Superior temporal gyrus (tissue), 1 donor: ENCODE data around the gene SLIT1.

Experiments used
- DNase-seq: peaks from one replicate; pipeline ENCODE4 v3.0.0-alpha.2; 2016; ENCODE audit errors: extremely low spot score

SLIT1 gene

DNA sequence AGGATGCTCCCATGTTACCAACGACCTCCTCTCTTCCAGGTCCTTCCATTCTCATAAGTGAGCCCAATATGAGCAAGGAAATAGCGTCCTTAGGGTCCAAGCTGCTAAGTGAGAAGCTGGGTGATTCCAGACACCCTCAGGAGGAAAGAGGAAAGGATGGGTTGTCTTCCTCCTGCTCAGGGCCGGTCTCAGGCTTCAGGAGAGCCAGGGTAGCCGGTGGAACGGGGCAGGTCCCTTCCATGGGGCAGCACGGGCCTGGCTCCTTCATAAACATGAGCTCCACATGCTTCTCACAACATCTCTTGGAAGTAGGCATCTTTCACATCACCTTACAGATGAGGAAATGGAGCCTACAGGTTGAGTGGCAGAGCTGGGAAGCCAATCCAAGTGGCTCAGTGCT, 12.7 kb downstream of the SLIT1 start:
- DNase-seq, result no peak

DNA sequence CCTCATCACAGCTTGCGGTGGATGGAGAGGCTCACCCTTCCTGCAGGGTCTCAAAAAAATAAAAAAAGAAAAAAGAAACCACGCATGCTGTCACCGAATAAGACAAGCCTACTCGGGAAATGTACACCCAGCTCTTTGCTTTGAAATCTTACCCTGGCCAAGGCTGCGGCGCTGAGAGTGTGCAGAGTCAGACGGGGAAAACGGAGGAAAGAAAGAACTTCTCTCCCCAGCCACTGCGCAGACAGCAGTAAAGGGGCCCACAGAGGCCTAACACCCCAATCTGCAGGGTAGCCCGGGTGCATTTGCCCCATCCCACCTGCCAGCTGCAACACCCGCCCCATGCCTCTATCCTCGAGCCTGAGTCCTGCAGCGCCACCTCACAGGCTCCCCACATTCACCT, 14.8 kb downstream of the SLIT1 start:
- DNase-seq, result no peak

DNA sequence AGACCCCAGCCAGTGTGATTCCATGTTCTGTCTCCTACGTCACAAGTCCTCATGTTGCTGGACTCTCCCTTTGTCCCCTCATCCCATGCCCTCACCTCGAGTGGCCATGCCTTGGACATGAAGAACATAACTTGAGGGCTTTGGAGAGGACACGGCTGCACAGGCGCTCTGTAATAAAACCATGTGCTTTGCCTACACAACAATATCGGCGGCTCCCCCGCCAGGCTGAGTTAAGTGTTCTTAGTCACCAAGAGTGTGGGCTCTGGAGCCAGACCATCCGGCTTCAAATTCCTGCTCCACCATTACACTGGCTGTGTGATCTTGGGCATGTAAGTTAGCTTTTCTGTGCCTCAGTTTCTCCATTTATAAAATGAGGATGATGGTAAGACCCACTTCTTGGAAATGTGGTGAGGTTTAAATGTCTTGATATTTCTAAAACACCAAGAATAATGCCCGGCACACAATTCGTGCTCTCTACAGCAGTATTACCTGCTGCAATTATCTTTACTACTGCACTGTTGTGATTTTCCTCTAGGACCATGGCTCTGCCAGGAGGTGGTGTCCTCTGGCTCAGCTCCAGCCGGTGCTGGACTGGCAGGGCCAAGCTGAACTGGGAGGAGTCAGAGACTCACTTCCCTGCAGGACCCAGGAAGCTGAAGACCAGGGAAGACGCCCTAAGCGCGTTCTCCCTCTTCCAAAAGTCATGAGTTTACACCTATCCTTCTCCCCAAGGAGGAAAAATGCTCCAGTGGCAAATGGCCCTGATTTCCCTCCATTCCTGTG, 15.7 kb downstream of the SLIT1 start:
- no peak for DNase-seq

DNA sequence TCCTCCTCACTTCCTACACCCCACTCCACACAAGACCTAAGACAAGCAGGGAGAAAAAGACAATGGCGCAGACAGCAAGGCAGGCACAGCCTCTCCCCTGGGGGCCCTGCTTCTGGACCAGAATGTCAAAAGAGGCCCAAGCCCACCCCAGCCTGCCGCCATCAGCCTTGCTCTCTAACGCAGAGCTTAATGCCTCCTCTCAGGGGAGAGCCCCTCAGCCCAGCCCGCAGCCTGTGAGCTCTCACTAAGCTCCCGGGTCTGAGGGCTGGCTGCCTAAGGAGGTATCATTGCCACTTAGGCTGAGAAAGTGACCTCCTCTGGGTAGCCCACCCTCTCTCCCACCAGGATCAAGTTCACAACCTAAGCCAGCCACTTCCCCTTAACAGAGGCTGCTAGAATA, 16.7 kb downstream of the SLIT1 start:
- DNase-seq, result no peak

DNA sequence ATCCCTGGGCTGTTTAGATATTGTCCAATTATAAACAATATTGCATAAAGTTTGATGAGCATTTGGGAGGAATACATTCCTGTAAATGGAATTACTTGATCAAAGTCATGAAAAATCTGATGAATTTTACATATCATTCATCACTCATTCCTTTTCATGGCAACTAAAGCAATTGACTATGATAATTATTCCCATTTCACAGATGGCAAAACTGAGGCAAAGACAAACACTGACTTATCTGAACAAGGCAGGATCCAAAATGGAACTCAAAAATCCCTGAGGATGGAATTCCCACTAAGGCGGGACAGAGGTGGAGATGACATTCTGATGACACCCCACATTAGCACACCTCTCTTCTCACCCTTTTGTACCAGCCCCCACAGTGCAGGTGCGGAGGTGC, 17.1 kb downstream of the SLIT1 start:
- no peak for DNase-seq

DNA sequence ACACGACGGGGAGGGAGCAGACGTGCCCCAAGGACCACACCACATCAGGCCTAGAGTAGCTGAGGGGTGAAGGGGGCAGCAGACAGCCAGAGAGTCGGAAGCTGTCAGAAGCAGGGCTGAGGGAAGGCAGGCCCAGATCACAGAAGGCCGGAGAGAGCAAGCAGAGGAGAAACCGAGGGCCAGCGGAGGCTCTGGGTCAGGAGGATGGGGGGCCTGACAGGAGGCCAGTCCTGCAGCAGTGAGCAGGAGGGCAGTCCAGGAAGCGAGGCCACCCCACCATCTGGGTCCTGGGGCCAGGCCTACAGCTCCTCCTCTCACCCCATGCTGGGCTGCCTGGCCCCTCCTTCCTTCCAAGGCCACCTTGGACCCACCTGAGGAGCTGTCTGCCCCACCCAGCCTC, 20.3 kb downstream of the SLIT1 start:
- no peak for DNase-seq

DNA sequence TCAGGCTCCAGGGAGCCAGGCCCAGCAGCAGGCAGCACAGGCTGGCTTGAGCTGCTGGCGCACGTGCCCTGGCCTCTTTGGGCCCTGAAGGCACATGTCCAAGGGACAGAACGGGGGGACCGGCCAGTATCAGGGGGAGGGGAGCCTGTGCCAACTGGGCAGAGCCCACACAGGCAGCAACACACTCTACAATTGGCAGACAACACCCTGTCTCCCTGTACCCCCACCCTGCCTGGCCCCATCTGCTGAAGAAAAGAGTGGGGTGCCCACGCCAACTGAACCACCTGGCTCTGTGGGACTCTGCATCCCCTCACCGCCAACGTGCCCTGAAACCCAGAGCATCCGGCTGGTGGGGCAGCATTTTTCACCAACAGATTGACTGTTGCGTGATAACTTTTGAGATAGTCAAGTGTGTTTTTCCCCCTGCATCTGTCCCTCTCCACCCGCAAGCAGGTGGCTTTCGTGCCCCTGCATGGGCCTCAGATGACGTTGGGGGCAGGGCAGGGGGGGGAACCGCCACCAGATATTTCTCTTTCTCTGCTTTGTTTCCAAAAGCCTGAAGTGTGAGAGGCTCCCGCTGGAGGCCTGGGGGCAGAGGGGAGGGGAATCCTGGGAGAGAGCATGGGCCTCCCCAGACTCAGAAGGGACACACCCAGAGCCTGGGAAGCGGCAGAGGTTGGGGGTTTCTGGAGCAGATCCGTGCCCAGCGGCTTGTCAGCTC, 21.8 kb downstream of the SLIT1 start:
- no peak for DNase-seq

DNA sequence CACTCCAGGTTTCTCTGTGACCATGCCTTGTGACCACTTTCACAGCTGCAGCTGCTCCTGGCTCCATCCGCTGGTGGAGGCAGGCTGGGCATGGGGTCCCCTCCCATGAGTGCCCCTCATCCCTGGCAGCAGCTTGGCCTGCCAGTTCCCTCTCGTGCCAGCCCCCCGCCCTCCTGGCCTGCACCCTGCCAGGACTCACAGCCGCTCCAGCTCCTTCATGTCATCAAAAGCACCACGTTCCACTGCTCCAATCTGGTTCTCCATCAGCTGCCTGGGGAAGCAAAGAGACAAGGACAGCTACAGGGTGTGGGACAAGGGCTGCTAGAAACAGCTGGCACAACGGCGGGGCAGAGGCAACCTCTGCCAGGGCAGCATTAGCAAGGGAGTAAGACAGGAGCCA, 22.6 kb downstream of the SLIT1 start:
- DNase-seq, result no peak

DNA sequence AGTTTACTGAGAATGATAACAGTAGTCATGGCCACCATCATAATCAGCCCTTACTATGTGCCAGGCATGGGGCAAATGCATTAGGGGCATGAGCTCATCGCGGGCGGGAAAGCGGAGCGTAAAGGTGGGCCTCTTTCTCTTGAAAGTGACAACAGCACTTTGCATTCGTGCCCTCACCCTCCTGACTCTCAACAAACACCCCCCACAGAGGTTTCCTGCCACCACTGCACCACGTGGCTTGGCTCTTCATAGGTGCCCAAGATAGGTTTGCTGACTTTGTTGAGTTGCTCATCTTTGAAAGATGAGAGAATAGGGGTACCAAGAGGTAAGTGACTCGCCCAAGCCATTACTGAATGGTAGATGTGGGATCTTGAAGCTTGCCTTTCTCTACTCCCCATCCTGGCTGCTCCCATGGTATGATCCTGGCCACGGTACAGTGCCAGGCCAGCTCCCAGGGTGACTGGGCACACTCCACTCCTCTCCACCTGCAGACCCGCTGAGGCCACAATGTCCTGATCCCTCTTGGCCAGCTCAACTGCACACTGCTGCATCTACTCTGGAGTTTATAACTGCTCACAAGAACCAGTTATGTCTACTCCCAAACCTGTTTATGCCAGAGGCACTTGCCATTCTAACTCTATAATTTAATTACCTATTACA, 26.0 kb downstream of the SLIT1 start:
- DNase-seq, result no peak

DNA sequence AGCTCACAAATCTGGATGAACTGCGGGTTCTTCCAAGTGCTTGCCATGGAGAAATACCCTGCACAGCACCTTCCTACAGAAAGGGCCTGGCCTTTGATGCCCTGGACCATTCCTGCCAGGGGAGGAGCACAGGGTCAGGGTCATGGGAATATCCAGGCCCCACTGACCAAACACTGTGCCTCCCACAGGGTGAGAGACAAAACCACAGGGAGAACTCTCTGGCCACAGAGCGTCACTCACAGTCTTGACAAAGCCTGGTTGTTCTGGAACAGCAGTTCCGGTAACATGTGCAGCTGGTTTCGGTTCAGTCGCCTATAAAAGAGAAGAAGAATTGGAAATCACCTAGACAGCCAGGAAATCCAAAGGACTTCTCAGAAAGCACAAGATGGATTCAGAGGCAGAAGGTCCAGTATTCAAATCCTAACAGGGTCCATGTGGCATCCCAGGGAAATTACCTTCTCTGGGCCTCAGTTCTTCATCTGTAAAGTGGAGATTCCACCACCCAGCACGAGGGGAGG, 28.1 kb downstream of the SLIT1 start:
- DNase-seq, result no peak

DNA sequence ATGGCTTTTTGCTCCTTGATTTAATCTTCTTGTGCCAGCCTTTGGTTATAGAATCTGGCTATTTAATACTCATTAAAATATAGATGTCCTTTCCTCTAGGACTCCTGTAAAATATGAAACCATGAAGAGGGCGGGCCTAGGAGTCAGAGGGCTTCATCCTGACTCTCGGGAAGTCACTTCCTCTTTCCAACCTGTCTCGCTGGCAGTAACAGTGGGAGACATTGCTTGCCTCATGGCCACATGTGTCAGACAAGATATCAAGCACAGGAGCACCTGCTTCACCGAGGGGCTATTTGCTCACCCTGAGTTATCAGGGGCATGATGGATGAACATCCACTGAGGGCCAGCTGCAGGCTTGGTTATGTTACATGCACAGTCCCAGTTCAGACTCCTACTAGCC, 31.0 kb downstream of the SLIT1 start:
- no peak for DNase-seq

DNA sequence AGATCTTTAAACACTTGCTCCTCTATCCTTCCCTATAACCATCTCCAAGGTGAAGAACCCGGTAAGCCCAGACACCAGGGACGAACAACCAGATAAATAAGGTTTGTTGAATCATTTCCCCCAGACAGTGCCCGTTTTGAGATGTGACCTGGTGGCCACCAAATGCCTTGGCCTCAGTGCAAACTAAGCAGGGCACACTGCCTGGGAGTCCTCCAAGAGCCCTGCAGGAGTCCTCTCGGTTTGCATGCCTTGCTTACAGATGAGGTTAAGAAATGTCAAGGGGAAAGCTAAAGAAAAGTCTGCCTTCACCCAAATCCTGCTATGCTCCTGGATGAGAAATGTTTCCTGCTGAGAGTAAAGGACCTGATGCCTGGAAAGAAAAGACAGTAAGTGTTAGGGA, 31.6 kb downstream of the SLIT1 start:
- no peak for DNase-seq

DNA sequence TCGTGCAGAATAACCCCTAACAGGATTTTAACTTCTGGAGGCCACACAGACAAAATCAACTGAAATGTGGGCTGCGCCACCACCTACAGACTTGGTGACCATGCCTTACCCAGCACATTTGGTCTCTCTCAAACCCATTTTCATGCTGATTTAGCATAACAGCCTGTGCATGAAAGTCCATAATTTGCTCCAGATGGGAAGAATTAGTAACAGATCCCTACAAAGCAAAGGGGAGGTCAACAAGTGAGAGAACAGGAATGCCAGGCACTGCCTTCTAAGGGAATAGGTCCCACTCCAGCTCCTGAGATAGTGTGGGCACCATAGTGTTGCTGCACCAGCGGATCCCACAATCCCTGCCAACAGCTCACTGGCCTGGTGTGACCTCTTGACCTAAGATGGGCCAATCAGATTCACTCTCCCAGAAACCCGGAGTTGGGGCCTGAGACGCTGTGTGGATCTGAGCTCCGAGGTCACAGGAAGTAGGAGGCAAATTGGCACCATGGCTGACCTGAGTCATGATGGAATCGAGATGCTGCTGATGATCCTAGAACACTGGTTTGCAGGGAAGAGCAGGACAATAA, 32.4 kb downstream of the SLIT1 start:
- DNase-seq, result no peak

DNA sequence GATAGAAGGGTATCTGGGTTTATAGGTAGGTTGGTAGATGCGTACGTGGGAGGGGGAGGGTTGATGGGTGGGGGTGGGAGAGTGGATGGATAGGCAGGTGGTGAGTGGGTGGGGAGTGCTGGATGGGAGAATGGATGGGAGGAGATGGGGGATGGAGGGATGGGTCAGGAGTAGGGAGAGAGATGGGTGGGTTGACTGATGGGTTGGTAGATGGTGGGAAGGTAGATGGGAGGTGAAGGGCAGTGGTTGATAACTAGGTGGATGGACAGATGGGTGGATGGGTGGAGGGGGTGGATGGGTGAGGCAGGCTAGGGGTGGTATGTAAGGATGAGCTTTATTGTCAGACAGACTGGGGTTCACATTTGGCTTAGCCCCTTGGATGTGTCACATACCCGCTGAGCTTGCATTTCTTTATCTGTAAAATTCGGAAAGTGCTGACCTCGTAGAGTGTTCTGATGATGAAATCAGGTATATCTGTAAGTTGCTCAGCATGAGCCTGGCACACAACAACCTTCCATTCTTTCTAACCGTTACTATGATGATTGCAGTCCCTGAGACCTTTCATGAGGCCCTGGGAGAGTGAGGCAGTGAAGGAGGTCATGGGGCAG, 34.3 kb downstream of the SLIT1 start:
- no peak for DNase-seq

DNA sequence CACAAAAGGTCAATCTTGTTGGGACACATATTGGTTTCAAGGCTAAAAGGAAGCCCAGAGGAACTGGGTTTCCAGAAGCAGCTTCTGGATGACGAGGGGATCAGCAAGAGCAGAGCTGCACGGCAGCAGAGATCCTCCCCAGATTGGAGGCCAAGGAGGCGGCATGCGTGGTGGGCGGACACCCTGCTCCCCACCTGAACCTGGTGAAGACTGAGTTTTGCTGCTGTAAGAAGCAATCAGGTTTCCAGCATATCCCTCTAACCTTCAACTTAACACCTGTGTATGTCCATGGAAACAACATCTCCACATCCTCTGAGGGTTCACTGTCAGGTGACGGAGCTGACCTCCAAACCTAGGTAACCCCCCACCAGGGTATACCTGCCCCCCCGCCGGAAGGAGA, 35.1 kb downstream of the SLIT1 start:
- no peak for DNase-seq

DNA sequence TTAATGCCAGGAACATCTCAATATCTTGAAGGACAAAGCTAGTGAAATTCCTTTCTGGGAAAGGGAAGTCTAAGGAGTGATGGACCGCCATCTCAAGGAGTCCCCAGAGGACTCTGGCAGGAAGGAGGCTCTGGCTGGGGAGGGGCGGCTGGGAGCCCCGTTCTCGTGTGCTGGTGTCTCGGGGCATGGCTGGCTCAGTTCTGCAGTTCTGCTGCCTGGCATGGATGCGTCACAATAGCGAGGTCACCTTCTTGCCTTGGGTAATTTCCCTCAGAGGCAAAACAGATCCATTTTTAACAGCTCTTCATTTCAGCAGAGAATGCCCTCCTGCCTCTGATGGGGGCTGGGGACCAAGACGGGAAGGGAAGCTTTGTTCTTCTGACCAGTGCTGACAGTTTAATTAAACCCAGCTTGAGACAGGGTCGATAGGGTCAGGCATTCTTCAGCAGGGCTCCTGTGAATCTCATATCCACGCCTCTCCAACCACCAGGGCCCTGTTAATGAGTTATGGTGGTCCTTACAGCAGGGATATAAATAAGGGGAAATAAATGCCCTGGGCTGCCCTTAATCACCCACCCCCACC, 35.7 kb downstream of the SLIT1 start:
- DNase-seq, result no peak

DNA sequence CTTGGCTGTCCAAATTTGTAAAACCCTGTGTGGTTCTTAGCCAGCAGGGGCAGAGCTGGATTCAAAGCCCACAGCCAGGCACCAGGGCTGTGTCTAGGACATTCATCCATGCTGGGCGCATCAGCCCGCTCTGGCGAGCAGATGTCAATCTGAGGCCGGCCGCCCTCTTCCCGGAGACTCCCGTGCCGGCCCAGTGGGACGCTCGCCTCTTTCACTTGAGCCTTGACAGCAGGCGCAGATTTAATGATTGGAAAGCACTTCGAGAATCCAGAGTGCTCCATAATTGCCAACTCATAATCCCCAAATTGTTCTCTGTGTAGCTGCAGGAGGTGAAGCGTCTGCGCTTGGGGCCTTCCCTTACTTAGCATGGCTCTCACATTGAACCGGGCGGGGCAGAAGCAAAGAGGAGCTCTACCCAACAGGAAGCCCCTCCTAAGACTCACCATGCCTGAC, 36.7 kb downstream of the SLIT1 start:
- DNase-seq, result no peak

DNA sequence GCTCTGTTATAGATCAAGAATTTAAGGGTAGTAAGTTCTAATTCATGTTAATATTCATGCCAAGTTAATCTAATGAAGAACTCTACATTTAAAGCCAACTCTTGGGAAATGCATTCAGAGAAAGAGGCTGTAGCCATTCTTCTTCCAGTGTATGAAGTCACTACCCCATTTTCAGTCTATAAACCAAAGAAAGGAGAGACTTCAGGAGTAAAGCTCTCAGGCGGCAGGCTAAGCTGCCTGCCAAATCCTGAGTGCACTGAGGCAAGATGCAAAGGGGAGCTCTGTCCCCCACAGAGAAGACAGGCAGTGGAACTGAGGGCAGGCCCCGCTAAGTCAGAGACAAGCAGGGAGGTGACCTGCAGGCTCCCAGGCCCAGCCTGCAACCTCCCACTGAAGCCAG, 41.5 kb downstream of the SLIT1 start:
- DNase-seq, result no peak

DNA sequence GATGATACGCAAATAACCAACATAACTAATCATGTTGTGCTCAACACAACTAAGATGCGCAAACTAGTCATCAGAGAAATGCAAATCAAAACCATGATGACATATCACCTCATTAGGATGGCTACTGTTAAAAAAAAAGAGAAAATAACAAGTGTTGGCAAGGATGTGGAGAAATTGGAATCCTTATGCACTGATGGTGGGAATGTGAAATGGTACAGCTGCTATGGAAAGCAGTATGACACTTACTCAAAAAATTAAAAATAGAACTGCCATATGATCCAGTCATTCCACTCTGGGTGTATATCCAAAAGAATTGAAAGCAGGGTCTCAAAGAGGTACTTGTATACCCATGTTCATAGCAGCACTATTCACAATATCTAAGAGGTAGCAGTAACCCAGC, 42.9 kb downstream of the SLIT1 start:
- DNase-seq, result no peak

DNA sequence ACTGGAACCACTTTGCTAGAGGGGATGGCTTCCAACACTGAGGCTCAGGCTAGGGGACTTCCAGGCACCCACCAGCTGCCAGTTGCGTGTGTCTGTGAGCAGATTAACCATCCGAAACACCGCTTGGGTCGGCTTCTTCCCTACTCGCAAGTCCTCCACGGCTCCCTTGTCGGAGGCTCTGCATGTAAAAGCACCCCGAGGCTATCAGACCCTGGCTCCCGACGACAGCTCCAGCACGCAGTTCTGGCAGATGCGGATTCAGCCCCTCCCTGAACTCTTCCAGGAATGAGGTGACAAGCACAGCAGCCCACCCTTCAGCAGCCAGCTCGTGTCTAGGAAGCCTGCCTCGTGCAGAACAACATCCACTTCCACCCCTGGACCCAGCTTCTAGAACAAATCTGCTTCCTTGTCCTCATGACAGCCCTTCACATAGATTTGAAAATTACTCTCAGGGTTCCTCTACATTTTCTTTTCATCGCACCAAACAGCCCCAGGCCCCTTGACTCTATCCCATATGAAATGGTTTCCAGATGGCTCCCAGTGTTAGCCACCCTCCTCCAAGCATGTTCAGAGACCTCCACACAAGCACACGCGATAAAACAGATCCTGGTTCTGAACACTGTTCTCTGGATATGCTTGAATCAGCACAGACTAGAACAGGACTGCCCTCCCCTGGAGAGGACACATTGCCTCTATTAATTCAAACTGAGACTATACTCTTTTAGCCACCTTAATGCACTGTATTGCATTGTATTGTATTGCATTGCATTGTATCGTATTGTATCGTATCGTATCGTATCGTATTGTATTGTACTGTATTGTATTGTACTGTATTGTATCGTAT, 44.6 kb downstream of the SLIT1 start:
- no peak for DNase-seq
